Endothelial cell of umbilical vein (primary cell): ENCODE results near the gene NELFCD. TPM values are rescaled to one million over a fixed set of nuclear protein-coding genes. Genes with fewer than 3 reads are reported as not detected.

Source experiments
- BruUV-seq: library from RNA; stranded (reverse); fragments of 400-500 nt; replicated peaks from 2 replicates; lab custom pipeline; 2021; lab: Mats Ljungman, UMichigan
- CTCF ChIA-PET: fragments of 300-600, 350-600 bp; sonication (Branson Sonifier 250); formaldehyde crosslinking; loops from one replicate; lab custom pipeline; 2021; ENCODE audit warnings: antibody characterized with exemption, inconsistent platforms; lab: Charles Lee
- POLR2A ChIA-PET: fragments of 300-600, 350-600 bp; sonication (Branson Sonifier 250); formaldehyde crosslinking; loops from one replicate; lab custom pipeline; 2021; ENCODE audit warnings: antibody characterized with exemption, inconsistent platforms; lab: Charles Lee
- DNase-seq: peaks from one replicate; pipeline ENCODE4 v3.0.0-alpha.2; 2011; ENCODE audit warnings: low read depth, low spot score
- FAIRE-seq: peaks from 2 replicates; lab custom pipeline; 2011; peaks lifted over from hg19 to GRCh38; lab: Jason Lieb, UNC
- H2AFZ ChIP-seq: 2 replicates; pipeline ENCODE4 v1.6.0; 2012; ENCODE audit warnings: low read depth, low read length, control low read depth, inconsistent platforms
- H3K27ac ChIP-seq: 2 replicates; pipeline ENCODE4 v1.5.1; 2011; ENCODE audit warnings: low read depth, mild to moderate bottlenecking, control low read depth, low read length, moderate library complexity; ENCODE audit not compliant: insufficient read depth
- H3K27me3 ChIP-seq, 2 experiments: 2 replicates each; pipeline versions ENCODE4 v1.6.0 to v1.6.1; 2011; ENCODE audit warnings: low read length in 2 of 2, mixed read lengths in 1 of 2; ENCODE audit not compliant: control insufficient read depth in 2 of 2, insufficient read depth in 2 of 2
- H3K36me3 ChIP-seq, 2 experiments: 2 replicates in 1 of 2; 3 replicates in 1 of 2; pipeline ENCODE4 v1.5.1; 2011; ENCODE audit warnings: low read length in 2 of 2, mild to moderate bottlenecking in 1 of 2, moderate library complexity in 1 of 2; ENCODE audit not compliant: control insufficient read depth in 2 of 2, insufficient read depth in 2 of 2; ENCODE audit errors: extremely low read depth in 1 of 2
- H3K4me1 ChIP-seq: 3 replicates; pipeline ENCODE4 v1.5.1; 2011; ENCODE audit warnings: mild to moderate bottlenecking, low read length; ENCODE audit not compliant: control insufficient read depth, insufficient read depth; ENCODE audit errors: extremely low read depth
- H3K4me2 ChIP-seq: 2 replicates; pipeline ENCODE4 v1.6.1; 2011; ENCODE audit warnings: low read length, control low read depth, mixed read lengths; ENCODE audit not compliant: insufficient read depth
- H3K4me3 ChIP-seq, 3 experiments: fragments of 200-600 bp in 1 of 3; sonication (generic), shearing (Covaris generic) in 1 of 3; replicated peaks in 1 of 3; 2 replicates each; pipeline ENCODE4 v1.5.1; 2011 to 2016; ENCODE audit warnings: control low read depth in 3 of 3, low read length in 3 of 3, mild to moderate bottlenecking in 2 of 3, inconsistent platforms in 1 of 3, low read depth in 1 of 3, moderate library complexity in 1 of 3; ENCODE audit not compliant: insufficient read depth in 1 of 3
- H3K79me2 ChIP-seq: 2 replicates; pipeline ENCODE4 v1.6.0; 2012; ENCODE audit warnings: low read length, inconsistent platforms; ENCODE audit not compliant: control insufficient read depth, insufficient read depth
- H3K9ac ChIP-seq: replicated peaks from 2 replicates; pipeline ENCODE3; 2011; ENCODE audit warnings: low read length, control low read depth; ENCODE audit not compliant: insufficient read depth; ENCODE audit errors: extremely low read depth
- H3K9me1 ChIP-seq: replicated peaks from 3 replicates; pipeline ENCODE4 v1.6.0; 2011; ENCODE audit warnings: mild to moderate bottlenecking, low read length; ENCODE audit not compliant: control insufficient read depth, insufficient read depth; ENCODE audit errors: extremely low read depth
- H3K9me3 ChIP-seq: replicated peaks from 2 replicates; pipeline ENCODE4 v1.5.1; 2012; ENCODE audit warnings: low read length, inconsistent platforms; ENCODE audit not compliant: control insufficient read depth, insufficient read depth
- H4K20me1 ChIP-seq: replicated peaks from 2 replicates; pipeline ENCODE3; 2011; ENCODE audit warnings: mild to moderate bottlenecking, low read length; ENCODE audit not compliant: control insufficient read depth, insufficient read depth; ENCODE audit errors: extremely low read depth
- EZH2 ChIP-seq: IDR thresholded peaks from 2 replicates; pipeline ENCODE4 v1.6.1; 2012; ENCODE audit warnings: borderline replicate concordance, low read depth, mild to moderate bottlenecking, moderate library complexity, low read length, inconsistent platforms; ENCODE audit not compliant: severe bottlenecking
- FOS ChIP-seq: IDR thresholded peaks from 2 replicates; pipeline ENCODE4 v1.6.1; 2011; ENCODE audit warnings: mild to moderate bottlenecking, low read length, moderate library complexity, borderline replicate concordance; ENCODE audit not compliant: insufficient read depth
- GATA2 ChIP-seq: IDR thresholded peaks from 2 replicates; pipeline ENCODE4 v1.7.0; 2011; ENCODE audit warnings: low read depth, mild to moderate bottlenecking, moderate library complexity, mixed read lengths, low read length; ENCODE audit not compliant: insufficient read length, insufficient read depth
- POLR2A ChIP-seq: IDR thresholded peaks from 2 replicates; pipeline ENCODE4 v1.6.1; 2012; ENCODE audit warnings: low read depth, mild to moderate bottlenecking, control low read depth, low read length
- POLR2AphosphoS5 ChIP-seq: IDR thresholded peaks from 2 replicates; pipeline ENCODE4 v1.6.1; 2012; ENCODE audit warnings: low read depth, mild to moderate bottlenecking, control low read depth, low read length, moderate library complexity; ENCODE audit not compliant: insufficient read depth
- dilution Hi-C: fragments of 300-500 bp; cut with MboI; formaldehyde crosslinking; loops from one replicate; pipeline ENCODE4 v1.15.0; 2019; ENCODE audit warnings: low sequenced_read_pairs; ENCODE audit not compliant: extremely low pct_ligation_motif_present
- intact Hi-C: fragments of 100-400 bp; cut with micrococcal nuclease; formaldehyde crosslinking; loops from one replicate; pipeline ENCODE4 v1.10.0; 2022
- polyA plus RNA-seq, 4 experiments: library from polyadenylated mRNA; depleted of rRNA in 3 of 4; stranded (reverse) in 3 of 4; unstranded in 1 of 4; fragments of >200 nt; gene quantifications; 2 replicates each; pipeline versions ENCODE4 v1.2.1 to v1.2.3, GENCODE V29; 2011 to 2012; ENCODE audit warnings: missing spikeins in 1 of 4
- total RNA-seq: library from RNA; stranded (reverse); gene quantifications from 2 replicates; pipeline ENCODE4 v1.2.3, GENCODE V29; 2021
- TF ChIP-seq, protein P1 (sequence below): IDR thresholded peaks from 2 replicates; pipeline ENCODE4 v1.6.1; 2011; ENCODE audit not compliant: insufficient read depth, insufficient read length
- TF ChIP-seq, protein P2 (sequence below), 2 donors: IDR thresholded peaks; 1 replicate in 1 of 2; 2 replicates in 1 of 2; pipeline ENCODE4 v1.5.1; 2011; ENCODE audit warnings: low read length in 2 of 2, mild to moderate bottlenecking in 2 of 2, moderate library complexity in 2 of 2, control low read depth in 1 of 2, inconsistent platforms in 1 of 2, low read depth in 1 of 2; ENCODE audit not compliant: insufficient read depth in 1 of 2; ENCODE audit errors: extremely low read depth in 1 of 2

NELFCD gene
- total and polyA plus RNA-seq, 2 donors (not counting 3 experiments of a cell fraction or from before 2014, with no cell fraction given): 90.1 to 92.5 TPM

DNA sequence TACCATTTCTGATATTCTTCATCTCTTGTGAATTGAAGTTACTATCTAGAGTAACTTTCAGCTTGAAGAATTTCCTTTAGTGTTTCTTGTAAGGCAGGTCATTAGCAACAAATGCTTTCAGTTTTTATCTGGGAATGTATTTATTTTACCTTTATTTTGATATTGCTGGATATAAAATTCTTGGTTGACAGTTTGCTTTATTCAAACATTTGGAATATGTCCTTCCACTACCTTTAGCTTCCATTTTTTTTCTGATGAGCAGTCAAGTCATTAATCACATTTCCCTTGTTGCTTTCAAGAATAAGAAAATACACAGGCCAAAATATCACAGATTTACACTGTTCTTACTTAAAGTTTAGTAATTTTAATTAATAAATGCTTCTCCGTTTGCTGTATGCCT lies 5.7 kb upstream of the NELFCD start:
- Histone ChIP-seq H3K36me3 (no peaks in the 10 kb centered on the region), H3K27me3 (peaks cover 0 to 1% of the 10 kb centered on the region in 2 experiments), H2AFZ (no peak overlapping the region), H3K9me3 (no peaks in the 10 kb centered on the region), H3K4me3 (no peak overlapping the region), H3K79me2 (no peaks in the 10 kb centered on the region), H3K4me1 (no peaks in the 10 kb centered on the region), H3K27ac (no peak overlapping the region), H3K9ac (no peak overlapping the region), H4K20me1 (no peaks in the 10 kb centered on the region), H3K9me1 (no peaks in the 10 kb centered on the region), H3K4me2 (no peak overlapping the region)
- intact Hi-C loops: no loop called here
- BruUV-seq: no TSS peak
- FAIRE-seq (no peak), DNase-seq (no peak)
- dilution Hi-C loops: no loop called here
- TF ChIP-seq FOS: no peak
- TF ChIP-seq, protein P1, sequence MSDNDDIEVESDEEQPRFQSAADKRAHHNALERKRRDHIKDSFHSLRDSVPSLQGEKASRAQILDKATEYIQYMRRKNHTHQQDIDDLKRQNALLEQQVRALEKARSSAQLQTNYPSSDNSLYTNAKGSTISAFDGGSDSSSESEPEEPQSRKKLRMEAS: no peak
- TF ChIP-seq POLR2A: no peak
- CTCF ChIA-PET: no interaction called here
- POLR2A ChIA-PET: interaction anchor here (0.7 kb wide), 1 partner anchor 333 kb away, joined by 5 read pairs; no protein-coding TSS in a partner anchor

DNA sequence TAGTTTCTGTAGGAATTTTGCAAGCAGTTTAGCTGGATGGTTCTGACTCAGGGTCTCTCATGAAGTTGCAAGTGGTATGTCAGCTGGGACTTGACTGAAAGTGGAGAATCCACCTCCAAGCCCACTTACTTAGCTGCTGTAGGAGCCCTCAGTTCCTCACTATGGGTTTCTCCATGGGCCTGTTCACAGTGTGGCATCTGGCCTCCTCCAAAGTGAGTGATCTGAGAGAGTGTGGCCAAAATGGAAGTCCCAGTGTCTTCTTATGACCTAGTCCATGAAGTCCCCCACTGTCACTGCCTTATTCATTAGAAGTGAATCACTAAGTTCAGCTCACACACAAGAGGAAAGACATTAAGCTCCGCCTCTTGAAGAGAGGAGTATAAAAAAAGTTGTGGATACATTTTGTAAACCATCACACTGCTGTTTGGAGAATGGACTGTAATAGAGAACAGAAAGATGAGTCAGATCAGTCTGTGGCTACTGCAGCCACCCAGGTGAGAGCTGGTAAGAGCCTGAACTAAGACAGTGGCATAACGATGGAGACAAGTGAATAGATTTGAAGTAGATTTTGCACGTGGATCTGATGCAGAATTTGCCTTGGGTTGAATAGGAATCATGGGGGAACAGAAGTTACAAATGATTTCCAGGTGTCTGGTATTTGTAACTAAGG lies 4.9 kb upstream of the NELFCD start:
- no peak for FAIRE-seq
- intact Hi-C loops: no loop called here
- BruUV-seq: no TSS peak

More for the DNA sequence above, 4.9 kb upstream of the NELFCD start:
- H3K9ac ChIP-seq: no peak overlapping the region
- dilution Hi-C loops: no loop called here
- H3K9me3 ChIP-seq: no peaks in the 10 kb centered on the region
- peaks cover 0 to 1% of the 10 kb centered on the region in 2 experiments for H3K27me3 ChIP-seq
- H3K4me2 ChIP-seq: no peak overlapping the region
- DNase-seq: no peak
- ChIA-PET POLR2A (no interaction called here), CTCF (interaction anchor here (1.6 to 3.7 kb wide), 2 partner anchors 106 to 112 kb away, joined by 3 to 12 read pairs; no protein-coding TSS in a partner anchor)
- H3K4me1 ChIP-seq: no peaks in the 10 kb centered on the region
- no peaks in the 10 kb centered on the region for H3K9me1 ChIP-seq
- H2AFZ ChIP-seq: no peak overlapping the region
- H3K79me2 ChIP-seq: no peaks in the 10 kb centered on the region
- H3K36me3 ChIP-seq: no peaks in the 10 kb centered on the region
- H3K4me3 ChIP-seq: no peak overlapping the region
- no peak overlapping the region for H3K27ac ChIP-seq
- no peak for TF ChIP-seq GATA2
- TF ChIP-seq, protein P2, sequence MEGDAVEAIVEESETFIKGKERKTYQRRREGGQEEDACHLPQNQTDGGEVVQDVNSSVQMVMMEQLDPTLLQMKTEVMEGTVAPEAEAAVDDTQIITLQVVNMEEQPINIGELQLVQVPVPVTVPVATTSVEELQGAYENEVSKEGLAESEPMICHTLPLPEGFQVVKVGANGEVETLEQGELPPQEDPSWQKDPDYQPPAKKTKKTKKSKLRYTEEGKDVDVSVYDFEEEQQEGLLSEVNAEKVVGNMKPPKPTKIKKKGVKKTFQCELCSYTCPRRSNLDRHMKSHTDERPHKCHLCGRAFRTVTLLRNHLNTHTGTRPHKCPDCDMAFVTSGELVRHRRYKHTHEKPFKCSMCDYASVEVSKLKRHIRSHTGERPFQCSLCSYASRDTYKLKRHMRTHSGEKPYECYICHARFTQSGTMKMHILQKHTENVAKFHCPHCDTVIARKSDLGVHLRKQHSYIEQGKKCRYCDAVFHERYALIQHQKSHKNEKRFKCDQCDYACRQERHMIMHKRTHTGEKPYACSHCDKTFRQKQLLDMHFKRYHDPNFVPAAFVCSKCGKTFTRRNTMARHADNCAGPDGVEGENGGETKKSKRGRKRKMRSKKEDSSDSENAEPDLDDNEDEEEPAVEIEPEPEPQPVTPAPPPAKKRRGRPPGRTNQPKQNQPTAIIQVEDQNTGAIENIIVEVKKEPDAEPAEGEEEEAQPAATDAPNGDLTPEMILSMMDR (IDR thresholded peaks at IDR 0.05; ENCODE audit: extremely low read depth in 1 of 2, insufficient read depth in 1 of 2, low read depth in 1 of 2, low read length in 2 of 2): no peak
- no peak for TF ChIP-seq POLR2A
- TF ChIP-seq POLR2AphosphoS5: no peak
- no peak for TF ChIP-seq EZH2
- no peaks in the 10 kb centered on the region for H4K20me1 ChIP-seq
